Stimulated activated CD8-positive, alpha-beta memory T cell treated with anti-CD3 and anti-CD28 coated beads, Interleukin-2, amount 100 ng/mL, for 48 hours (primary cell): Measurements from ENCODE around the gene GDA.
"Not testable (repeated sequence)": the region's sequence is repeated elsewhere in the genome, so short reads cannot be mapped to it uniquely, and the experiment has no call there.

ENCODE experiments used
- DNase-seq, 2 donors: peaks; one replicate each; pipeline ENCODE4 v3.0.0-alpha.2; 2020; ENCODE audit warnings: low read depth in 2 of 2

The GDA gene

GRCh38 chr9:72276429-72276828, 127.2 kb downstream of the GDA start:
- DNase-seq: no peak

- no peak for DNase-seq
Observed at GRCh38 chr9:72278959-72279358, 129.7 kb downstream of the GDA start.

- DNase-seq: peak; percentile 40 to 46
Observed at GRCh38 chr9:72280913-72281500, 131.8 kb downstream of the GDA start.

- DNase-seq: no peak
Observed at GRCh38 chr9:72289401-72289800, 140.2 kb downstream of the GDA start.

- DNase-seq: no peak
Observed at GRCh38 chr9:72290311-72290710, 141.1 kb downstream of the GDA start.

GRCh38 chr9:72291576-72291975, 142.3 kb downstream of the GDA start:
- not testable (repeated sequence) for DNase-seq

GRCh38 chr9:72292256-72292682, 143.0 kb downstream of the GDA start:
- DNase-seq: no peak

- DNase-seq: no peak
Observed at GRCh38 chr9:72292874-72293607, 143.8 kb downstream of the GDA start.

- DNase-seq: no peak
Observed at GRCh38 chr9:72294936-72295335, 145.7 kb downstream of the GDA start.

- no peak for DNase-seq
Observed at GRCh38 chr9:72297516-72297915, 148.3 kb downstream of the GDA start.

- no peak for DNase-seq
Observed at GRCh38 chr9:72299017-72299603, 149.9 kb downstream of the GDA start.

GRCh38 chr9:72300873-72301272, 151.6 kb downstream of the GDA start:
- DNase-seq: no peak
